GM12878 (cell line): ENCODE results near the gene TXNIP. TPM values are rescaled to one million over a fixed set of nuclear protein-coding genes. Genes with fewer than 3 reads are reported as not detected.

Experiments
- BRCA1 ChIP-seq: IDR thresholded peaks from 2 replicates; pipeline ENCODE4 v1.6.1; 2011; ENCODE audit warnings: low read depth, low read length, improper control_type of control experiment
- ESRRA ChIP-seq: IDR thresholded peaks from 2 replicates; pipeline ENCODE4 v1.6.1; 2012; ENCODE audit warnings: mild to moderate bottlenecking, low read length, improper control_type of control experiment
- FOXK2 ChIP-seq: fragments of 450-650 bp; IDR thresholded peaks from 2 replicates; pipeline ENCODE4 v1.6.1; 2017; ENCODE audit warnings: mild to moderate bottlenecking, moderate library complexity
- GATAD2B ChIP-seq: fragments of 450-650 bp; conservative IDR thresholded peaks from 2 replicates; pipeline ENCODE4 v1.6.1; 2017; ENCODE audit warnings: low read depth, mild to moderate bottlenecking, moderate library complexity
- HCFC1 ChIP-seq: fragments of 150-350 bp; IDR thresholded peaks from 2 replicates; pipeline ENCODE4 v1.6.1; 2014; ENCODE audit warnings: low read length
- IKZF1 ChIP-seq: fragments of 450-650 bp; conservative IDR thresholded peaks from 2 replicates; pipeline ENCODE4 v1.6.1; 2017; ENCODE audit warnings: antibody characterized with exemption, mild to moderate bottlenecking
- KLF5 ChIP-seq: fragments of 450-650 bp; IDR thresholded peaks from 2 replicates; pipeline ENCODE4 v1.6.1; 2014; ENCODE audit warnings: mild to moderate bottlenecking; ENCODE audit not compliant: partially characterized antibody
- MTA2 ChIP-seq: fragments of 450-650 bp; IDR thresholded peaks from 2 replicates; pipeline ENCODE4 v1.6.1; 2016; ENCODE audit warnings: low read depth, mild to moderate bottlenecking, moderate library complexity
- NBN ChIP-seq: fragments of 450-650 bp; IDR thresholded peaks from 2 replicates; pipeline ENCODE4 v1.6.1; 2016
- NFIC ChIP-seq: IDR thresholded peaks from 2 replicates; pipeline ENCODE4 v1.6.1; 2012; ENCODE audit warnings: low read depth, mild to moderate bottlenecking, inconsistent platforms, low read length, moderate library complexity
- RAD51 ChIP-seq: fragments of 450-650 bp; IDR thresholded peaks from 2 replicates; pipeline ENCODE4 v1.6.1; 2016; ENCODE audit warnings: moderate library complexity, mild to moderate bottlenecking, inconsistent platforms
- RB1 ChIP-seq: fragments of 450-650 bp; formaldehyde crosslinking; IDR thresholded peaks from 2 replicates; pipeline ENCODE4 v1.6.1; 2017; ENCODE audit warnings: mild to moderate bottlenecking, borderline replicate concordance
- SMAD1 ChIP-seq: fragments of 450-650 bp; IDR thresholded peaks from 2 replicates; pipeline ENCODE4 v1.6.1; 2018; ENCODE audit warnings: mild to moderate bottlenecking, low read depth; ENCODE audit not compliant: partially characterized antibody
- SUPT20H ChIP-seq: IDR thresholded peaks from 2 replicates; pipeline ENCODE4 v1.6.1; 2011; ENCODE audit warnings: low read depth, mild to moderate bottlenecking, low read length, moderate library complexity, borderline replicate concordance; ENCODE audit not compliant: control insufficient read depth
- YY1 ChIP-seq: IDR thresholded peaks from 2 replicates; pipeline ENCODE4 v1.6.1; 2011; ENCODE audit warnings: low read depth, mild to moderate bottlenecking, low read length
- ZNF207 ChIP-seq: fragments of 450-650 bp; IDR thresholded peaks from 2 replicates; pipeline ENCODE4 v1.6.1; 2014; ENCODE audit warnings: antibody characterized with exemption, mild to moderate bottlenecking, borderline replicate concordance
- ZNF24 ChIP-seq: fragments of 450-650 bp; IDR thresholded peaks from 2 replicates; pipeline ENCODE4 v1.6.1; 2017; ENCODE audit warnings: antibody characterized with exemption, mild to moderate bottlenecking
- ZSCAN29 ChIP-seq: fragments of 450-650 bp; IDR thresholded peaks from 2 replicates; pipeline ENCODE4 v1.6.1; 2017; ENCODE audit warnings: mild to moderate bottlenecking, moderate library complexity
- polyA plus RNA-seq, 11 experiments: library from polyadenylated mRNA; depleted of rRNA in 4 of 11; unstranded in 6 of 11; stranded (reverse) in 5 of 11; fragments of >200 nt; fragmentation: Nextera tagmentation in 4 of 11; fragmentation: Illumina TruSeq in 1 of 11; extraction: Ambion mirVana in 4 of 11; extraction: Trizol in 1 of 11; gene quantifications; 1 replicate in 1 of 11; 2 replicates in 10 of 11; pipeline versions ENCODE4 v1.2.1 to v1.2.3, GENCODE V29; 2011 to 2016; ENCODE audit warnings: inconsistent platforms in 2 of 11, missing spikeins in 2 of 11, low read depth in 1 of 11
- total RNA-seq, 4 experiments: library from RNA; depleted of rRNA in 3 of 4; stranded (reverse); fragments of >200 nt in 3 of 4; fragmentation: Illumina TruSeq in 1 of 4; extraction: Trizol in 1 of 4; gene quantifications; 2 replicates each; pipeline versions ENCODE4 v1.2.1 to v1.2.3, GENCODE V29; 2013 to 2021
- TF ChIP-seq, protein P1 (sequence below): IDR thresholded peaks from 2 replicates; pipeline ENCODE4 v1.6.1; 2012; ENCODE audit warnings: low read depth, low read length, improper control_type of control experiment
- TF ChIP-seq, protein P2 (sequence below): fragments of 150-350 bp; IDR thresholded peaks from 2 replicates; pipeline ENCODE4 v1.6.1; 2014; ENCODE audit warnings: mild to moderate bottlenecking, low read depth, low read length
- TF ChIP-seq, protein P3 (sequence below): IDR thresholded peaks from 2 replicates; pipeline ENCODE4 v1.6.1; 2011; ENCODE audit warnings: low read depth, mild to moderate bottlenecking, low read length, moderate library complexity, borderline replicate concordance; ENCODE audit errors: extremely low read depth
- TF ChIP-seq, protein P4 (sequence below): fragments of 450-650 bp; conservative IDR thresholded peaks from 2 replicates; pipeline ENCODE4 v1.6.1; 2017; ENCODE audit warnings: mild to moderate bottlenecking, moderate library complexity
- TF ChIP-seq, protein P5 (sequence below): fragments of 450-650 bp; IDR thresholded peaks from 2 replicates; pipeline ENCODE4 v1.6.1; 2017; ENCODE audit warnings: mild to moderate bottlenecking, moderate library complexity

The TXNIP gene
- total and polyA plus RNA-seq, 10 of the 15 experiments (the other 5 are each of a cell fraction or from before 2014, with no cell fraction given) = 48.7 to 133 (median 107) TPM

DNA sequence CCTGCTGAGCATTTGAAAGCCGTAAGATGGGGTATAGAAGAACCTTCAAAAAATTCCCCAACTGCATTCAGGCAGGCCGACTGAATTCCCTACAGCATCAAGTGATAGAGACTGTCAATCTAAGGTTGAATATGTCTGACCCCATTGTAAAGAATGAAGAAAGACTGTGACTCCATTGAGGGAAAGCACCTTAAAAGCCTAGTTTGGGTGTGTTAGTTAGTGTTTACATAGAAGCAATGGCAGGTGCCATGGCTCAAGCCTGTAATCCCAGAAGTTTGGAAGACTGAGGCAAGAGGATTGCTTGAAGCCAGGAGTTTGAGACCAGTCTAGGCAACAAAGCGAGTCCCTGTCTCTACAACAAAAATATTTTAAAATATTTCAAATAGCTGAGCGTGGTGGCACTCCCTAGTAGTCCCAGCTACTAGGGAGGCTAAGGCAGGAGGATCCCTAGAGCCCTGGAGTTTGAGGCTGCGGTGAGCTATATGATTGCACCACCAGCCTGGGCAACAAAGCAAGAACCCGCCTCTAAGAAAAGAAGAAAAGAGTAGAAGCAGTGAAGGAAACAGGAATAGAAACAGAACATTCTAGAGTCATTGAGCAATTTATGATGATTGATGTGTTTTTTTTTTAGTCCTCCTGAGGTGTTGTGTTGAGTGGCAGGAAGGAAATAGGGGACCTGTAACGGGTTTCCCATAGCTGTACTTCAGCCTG is 16.5 kb downstream of the TXNIP start (continued):
- TF ChIP-seq, protein P1, sequence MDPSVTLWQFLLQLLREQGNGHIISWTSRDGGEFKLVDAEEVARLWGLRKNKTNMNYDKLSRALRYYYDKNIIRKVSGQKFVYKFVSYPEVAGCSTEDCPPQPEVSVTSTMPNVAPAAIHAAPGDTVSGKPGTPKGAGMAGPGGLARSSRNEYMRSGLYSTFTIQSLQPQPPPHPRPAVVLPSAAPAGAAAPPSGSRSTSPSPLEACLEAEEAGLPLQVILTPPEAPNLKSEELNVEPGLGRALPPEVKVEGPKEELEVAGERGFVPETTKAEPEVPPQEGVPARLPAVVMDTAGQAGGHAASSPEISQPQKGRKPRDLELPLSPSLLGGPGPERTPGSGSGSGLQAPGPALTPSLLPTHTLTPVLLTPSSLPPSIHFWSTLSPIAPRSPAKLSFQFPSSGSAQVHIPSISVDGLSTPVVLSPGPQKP = no peak
- TF ChIP-seq NBN = peak; percentile 13; the same call in 1 of the 2 replicates
- no peak for TF ChIP-seq ZSCAN29
- TF ChIP-seq GATAD2B = no peak
- TF ChIP-seq, protein P2, sequence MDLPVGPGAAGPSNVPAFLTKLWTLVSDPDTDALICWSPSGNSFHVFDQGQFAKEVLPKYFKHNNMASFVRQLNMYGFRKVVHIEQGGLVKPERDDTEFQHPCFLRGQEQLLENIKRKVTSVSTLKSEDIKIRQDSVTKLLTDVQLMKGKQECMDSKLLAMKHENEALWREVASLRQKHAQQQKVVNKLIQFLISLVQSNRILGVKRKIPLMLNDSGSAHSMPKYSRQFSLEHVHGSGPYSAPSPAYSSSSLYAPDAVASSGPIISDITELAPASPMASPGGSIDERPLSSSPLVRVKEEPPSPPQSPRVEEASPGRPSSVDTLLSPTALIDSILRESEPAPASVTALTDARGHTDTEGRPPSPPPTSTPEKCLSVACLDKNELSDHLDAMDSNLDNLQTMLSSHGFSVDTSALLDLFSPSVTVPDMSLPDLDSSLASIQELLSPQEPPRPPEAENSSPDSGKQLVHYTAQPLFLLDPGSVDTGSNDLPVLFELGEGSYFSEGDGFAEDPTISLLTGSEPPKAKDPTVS = peak; percentile 95
- TF ChIP-seq, protein P3, sequence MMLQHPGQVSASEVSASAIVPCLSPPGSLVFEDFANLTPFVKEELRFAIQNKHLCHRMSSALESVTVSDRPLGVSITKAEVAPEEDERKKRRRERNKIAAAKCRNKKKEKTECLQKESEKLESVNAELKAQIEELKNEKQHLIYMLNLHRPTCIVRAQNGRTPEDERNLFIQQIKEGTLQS = no peak
- no peak for TF ChIP-seq KLF5
- no peak for TF ChIP-seq HCFC1
- no peak for TF ChIP-seq ZNF207
- no peak for TF ChIP-seq FOXK2
- no peak for TF ChIP-seq IKZF1
- TF ChIP-seq ESRRA = no peak
- no peak; the same call in 1 of the 2 replicates for TF ChIP-seq RAD51
- TF ChIP-seq BRCA1 = no peak
- TF ChIP-seq, protein P4, sequence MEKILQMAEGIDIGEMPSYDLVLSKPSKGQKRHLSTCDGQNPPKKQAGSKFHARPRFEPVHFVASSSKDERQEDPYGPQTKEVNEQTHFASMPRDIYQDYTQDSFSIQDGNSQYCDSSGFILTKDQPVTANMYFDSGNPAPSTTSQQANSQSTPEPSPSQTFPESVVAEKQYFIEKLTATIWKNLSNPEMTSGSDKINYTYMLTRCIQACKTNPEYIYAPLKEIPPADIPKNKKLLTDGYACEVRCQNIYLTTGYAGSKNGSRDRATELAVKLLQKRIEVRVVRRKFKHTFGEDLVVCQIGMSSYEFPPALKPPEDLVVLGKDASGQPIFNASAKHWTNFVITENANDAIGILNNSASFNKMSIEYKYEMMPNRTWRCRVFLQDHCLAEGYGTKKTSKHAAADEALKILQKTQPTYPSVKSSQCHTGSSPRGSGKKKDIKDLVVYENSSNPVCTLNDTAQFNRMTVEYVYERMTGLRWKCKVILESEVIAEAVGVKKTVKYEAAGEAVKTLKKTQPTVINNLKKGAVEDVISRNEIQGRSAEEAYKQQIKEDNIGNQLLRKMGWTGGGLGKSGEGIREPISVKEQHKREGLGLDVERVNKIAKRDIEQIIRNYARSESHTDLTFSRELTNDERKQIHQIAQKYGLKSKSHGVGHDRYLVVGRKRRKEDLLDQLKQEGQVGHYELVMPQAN = no peak
- no peak; the same call in 1 of the 2 replicates for TF ChIP-seq YY1
- no peak for TF ChIP-seq ZNF24
- 0 out of 2 replicates have a peak, but pooled peaks have one; percentile 4 for TF ChIP-seq MTA2
- no peak for TF ChIP-seq SMAD1
- no peak for TF ChIP-seq SUPT20H
- peak; percentile 58; the same call in 1 of the 2 replicates for TF ChIP-seq NFIC
- TF ChIP-seq, protein P5, sequence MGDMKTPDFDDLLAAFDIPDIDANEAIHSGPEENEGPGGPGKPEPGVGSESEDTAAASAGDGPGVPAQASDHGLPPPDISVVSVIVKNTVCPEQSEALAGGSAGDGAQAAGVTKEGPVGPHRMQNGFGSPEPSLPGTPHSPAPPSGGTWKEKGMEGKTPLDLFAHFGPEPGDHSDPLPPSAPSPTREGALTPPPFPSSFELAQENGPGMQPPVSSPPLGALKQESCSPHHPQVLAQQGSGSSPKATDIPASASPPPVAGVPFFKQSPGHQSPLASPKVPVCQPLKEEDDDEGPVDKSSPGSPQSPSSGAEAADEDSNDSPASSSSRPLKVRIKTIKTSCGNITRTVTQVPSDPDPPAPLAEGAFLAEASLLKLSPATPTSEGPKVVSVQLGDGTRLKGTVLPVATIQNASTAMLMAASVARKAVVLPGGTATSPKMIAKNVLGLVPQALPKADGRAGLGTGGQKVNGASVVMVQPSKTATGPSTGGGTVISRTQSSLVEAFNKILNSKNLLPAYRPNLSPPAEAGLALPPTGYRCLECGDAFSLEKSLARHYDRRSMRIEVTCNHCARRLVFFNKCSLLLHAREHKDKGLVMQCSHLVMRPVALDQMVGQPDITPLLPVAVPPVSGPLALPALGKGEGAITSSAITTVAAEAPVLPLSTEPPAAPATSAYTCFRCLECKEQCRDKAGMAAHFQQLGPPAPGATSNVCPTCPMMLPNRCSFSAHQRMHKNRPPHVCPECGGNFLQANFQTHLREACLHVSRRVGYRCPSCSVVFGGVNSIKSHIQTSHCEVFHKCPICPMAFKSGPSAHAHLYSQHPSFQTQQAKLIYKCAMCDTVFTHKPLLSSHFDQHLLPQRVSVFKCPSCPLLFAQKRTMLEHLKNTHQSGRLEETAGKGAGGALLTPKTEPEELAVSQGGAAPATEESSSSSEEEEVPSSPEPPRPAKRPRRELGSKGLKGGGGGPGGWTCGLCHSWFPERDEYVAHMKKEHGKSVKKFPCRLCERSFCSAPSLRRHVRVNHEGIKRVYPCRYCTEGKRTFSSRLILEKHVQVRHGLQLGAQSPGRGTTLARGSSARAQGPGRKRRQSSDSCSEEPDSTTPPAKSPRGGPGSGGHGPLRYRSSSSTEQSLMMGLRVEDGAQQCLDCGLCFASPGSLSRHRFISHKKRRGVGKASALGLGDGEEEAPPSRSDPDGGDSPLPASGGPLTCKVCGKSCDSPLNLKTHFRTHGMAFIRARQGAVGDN = no peak
- no peak for TF ChIP-seq RB1
